GM12873 (cell line): Measurements from ENCODE around the gene COL9A2.

ENCODE experiments used
- CTCF ChIP-seq: IDR thresholded peaks from 2 replicates; pipeline ENCODE4 v1.5.1; 2012; ENCODE audit warnings: low read depth, mild to moderate bottlenecking, moderate library complexity, low read length, control low read depth; ENCODE audit not compliant: insufficient read depth; ENCODE audit errors: missing control alignments

COL9A2 gene

GRCh38 chr1:40316595-40317393, at the start of gene COL9A2:
TSS of gene COL9A2 (minus strand) at chr1:40317286. CDS start at chr1:40317197, 89 bp downstream.
- TF ChIP-seq CTCF, result peak; percentile 6

GRCh38 chr1:40363721-40364120, 46.6 kb upstream of the COL9A2 start:
- peak; percentile 53 for TF ChIP-seq CTCF

- no peak for TF ChIP-seq CTCF
These were observed 45.6 kb upstream of the COL9A2 start for GRCh38 chr1:40362699-40363098.

GRCh38 chr1:40362199-40362598, 45.1 kb upstream of the COL9A2 start:
- TF ChIP-seq CTCF, result no peak

GRCh38 chr1:40361637-40362036, 44.6 kb upstream of the COL9A2 start:
- no peak for TF ChIP-seq CTCF

- TF ChIP-seq CTCF, result no peak
These were observed 44.1 kb upstream of the COL9A2 start for GRCh38 chr1:40361201-40361600.

GRCh38 chr1:40360631-40361030, 43.5 kb upstream of the COL9A2 start:
- TF ChIP-seq CTCF, result no peak

- TF ChIP-seq CTCF, result no peak
These were observed 40.5 kb upstream of the COL9A2 start for GRCh38 chr1:40357625-40358024.
